Amygdala (tissue), 56 donors: ENCODE results near the gene TUBGCP6.

Experiments
- DNase-seq, 56 donors: peaks; one replicate each; lab custom pipeline; 2025; lab: John Stamatoyannopoulos, UW

TUBGCP6 gene

GRCh38 chr22:50244420-50245213 lies at the start of gene TUBGCP6:
Gene TUBGCP6 (minus strand): TSS chr22:50245023. CDS start chr22:50244459, 564 bp downstream.
- peak; percentile 53 to 98 (median 88) for DNase-seq

- no peak for DNase-seq
Measured at GRCh38 chr22:50294319-50294656, 49.5 kb upstream of the TUBGCP6 start.

DNA sequence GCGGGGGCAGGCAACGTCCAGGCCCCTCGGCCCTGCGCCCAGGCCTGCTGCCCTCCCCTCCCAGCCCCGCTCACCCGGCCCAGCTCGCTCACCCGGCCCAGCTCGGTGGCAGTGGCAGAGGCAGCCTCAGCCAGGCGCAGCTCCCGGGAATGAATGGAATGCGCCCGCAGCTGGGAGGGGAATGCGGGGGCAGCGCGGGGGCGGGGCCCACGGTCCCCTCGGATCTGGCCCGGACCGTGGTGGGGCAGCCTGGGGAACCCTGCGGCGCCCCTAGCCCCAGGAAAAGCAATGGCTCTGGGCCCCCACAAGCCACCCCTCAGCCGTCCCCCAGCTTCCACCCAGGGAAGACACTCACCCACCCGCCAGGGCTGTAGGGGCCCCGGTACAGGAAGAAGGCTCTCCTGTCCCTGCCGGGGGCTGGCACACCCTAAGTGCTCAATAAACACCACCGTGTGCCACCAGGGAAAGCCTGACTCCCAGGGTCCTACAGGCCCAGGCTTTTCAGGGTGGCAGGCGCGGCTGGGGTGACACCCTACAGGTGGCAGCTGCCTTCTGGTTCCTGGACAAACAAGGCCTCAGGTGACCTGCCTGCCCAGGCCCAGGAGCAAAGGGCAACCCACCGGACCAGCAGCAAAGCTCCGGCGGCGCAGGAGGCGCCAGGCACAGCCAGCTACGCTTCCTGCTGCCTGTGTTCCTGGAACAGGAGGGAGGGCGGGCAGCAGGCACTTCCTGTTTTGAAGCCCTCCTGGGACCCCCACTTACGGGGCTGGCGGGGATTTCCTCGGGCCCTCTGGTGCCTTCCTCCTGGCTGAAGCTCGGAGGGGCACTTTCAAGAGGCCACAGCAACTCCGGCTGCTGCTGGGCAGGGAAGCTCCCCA lies 48.9 kb upstream of the TUBGCP6 start:
- DNase-seq = peak in 12 of 56 donors; percentile 33 to 68 (median 53)

DNA sequence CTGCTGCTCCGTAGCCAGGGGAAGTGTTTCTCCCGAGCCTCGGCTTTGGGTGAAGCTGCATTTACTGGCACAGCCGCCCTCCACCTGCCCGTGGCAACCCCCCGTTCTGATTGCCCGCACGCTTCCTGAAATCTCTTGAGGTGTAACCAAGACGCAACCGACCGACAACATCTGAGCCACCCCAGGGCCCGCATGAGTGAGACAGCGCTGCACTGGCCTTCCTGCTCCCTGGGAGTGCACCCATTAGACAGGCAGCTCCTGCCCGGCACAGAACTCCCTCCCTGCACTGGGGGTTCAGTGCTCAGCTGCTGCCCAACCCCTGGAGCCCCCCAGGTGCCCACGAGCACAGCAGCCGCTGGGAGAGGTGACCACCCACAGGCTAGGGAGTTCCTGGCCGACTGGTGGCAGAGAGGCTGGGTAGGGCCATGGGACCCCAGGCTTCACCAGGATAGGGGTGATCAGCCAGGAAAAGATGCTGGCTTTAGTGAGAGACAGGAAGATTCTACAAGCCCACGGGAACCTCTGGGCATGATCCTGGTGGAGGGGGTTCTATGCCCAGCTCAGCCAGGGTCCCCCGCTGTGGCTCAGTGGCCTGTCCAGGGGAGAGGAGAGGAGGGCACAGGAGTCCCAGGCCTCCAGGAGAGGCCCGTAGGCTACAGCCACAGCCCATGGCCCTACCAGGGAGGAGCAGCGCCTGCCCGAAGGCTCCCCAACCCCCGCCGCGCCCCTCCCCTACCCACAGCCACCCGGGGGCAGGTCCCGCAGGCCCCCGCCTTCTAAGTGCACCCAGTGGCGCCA lies 48.0 kb upstream of the TUBGCP6 start:
- peak in 2 of 56 donors; percentile 32 to 40 for DNase-seq

GRCh38 chr22:50289942-50290630 lies 45.3 kb upstream of the TUBGCP6 start:
- no peak for DNase-seq

DNA sequence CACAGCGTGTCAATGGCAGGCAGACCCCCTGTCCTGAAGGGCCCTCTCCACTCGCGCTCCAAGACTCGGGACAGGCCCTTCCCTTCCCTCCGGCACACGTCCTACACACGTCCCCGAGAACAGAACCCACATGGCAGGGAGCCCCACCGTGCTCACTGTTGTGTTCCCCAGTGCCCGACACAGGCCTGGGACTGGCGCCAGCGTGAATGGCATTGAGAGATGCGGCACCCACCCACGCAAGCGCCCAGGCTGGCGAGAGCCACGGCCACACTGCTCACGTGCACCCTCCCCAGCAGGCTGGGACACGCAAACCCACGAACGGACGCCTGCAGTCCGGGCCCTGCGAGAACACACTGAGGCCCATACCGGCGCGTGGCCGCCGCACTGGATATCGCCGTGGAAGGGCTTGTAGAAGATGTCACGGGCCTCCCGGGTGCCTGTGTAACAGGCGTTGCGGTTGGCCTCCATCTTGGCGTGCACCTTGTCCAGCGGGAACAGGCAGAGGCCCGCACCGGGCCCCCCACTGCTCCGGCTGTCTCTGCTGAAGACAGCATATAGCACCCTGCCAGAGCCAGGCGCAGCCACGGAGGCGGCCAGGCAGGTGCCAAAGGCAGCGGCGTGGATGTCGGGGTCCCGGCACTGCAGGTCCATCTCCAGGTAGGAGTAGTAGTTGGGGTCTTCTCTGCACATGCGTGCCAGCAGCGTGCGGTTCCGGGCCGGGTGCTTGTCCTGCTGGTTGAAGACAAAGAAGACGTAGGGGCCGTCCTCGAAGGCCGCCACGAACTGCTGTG lies 44.5 kb upstream of the TUBGCP6 start:
- DNase-seq = no peak

- no peak for DNase-seq
Measured at GRCh38 chr22:50287731-50288130, 42.9 kb upstream of the TUBGCP6 start.

- DNase-seq = no peak
Measured at GRCh38 chr22:50286701-50287318, 42.0 kb upstream of the TUBGCP6 start.

DNA sequence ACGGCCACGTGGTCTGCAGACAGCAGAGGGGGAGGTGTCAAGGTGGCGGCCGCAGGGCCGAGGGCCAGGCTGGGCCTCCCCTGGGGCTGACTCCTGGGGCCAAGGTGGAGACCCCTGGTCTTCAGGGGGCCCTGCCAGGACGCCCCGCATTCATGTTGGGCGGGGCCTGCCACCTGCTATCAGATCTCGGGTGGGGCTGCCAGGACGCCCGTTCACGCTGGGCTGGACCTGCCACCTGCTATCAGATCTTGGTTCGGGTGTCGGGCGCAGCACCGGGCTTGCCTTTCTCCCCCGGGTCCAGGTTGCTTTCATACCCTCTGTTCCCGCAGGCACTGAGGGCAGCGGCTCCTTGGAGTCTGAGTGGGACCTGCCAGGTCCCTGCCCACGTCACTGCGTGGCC lies 41.5 kb upstream of the TUBGCP6 start:
- DNase-seq = no peak

- no peak for DNase-seq
Measured at GRCh38 chr22:50285568-50286229, 40.9 kb upstream of the TUBGCP6 start.

DNA sequence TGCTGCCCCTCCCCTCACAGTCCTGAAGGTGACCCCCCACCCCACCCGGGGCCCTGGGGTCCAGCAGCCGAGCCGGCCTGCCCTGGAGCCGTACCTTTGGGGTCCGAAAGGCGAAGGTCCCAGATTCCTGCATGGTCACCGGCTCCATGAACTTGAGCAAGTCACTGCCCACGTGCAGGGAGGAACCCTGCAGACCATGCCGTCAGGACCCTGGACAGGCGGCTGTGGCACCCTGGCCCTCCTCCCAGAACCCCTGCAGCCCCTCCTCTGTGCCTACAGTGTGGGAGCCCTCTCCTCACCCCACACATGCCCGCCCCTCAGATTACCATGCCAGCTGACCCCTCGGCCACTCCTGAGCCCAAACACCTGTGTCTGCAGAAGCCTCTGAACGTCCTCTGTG lies 39.7 kb upstream of the TUBGCP6 start:
- no peak for DNase-seq

DNA sequence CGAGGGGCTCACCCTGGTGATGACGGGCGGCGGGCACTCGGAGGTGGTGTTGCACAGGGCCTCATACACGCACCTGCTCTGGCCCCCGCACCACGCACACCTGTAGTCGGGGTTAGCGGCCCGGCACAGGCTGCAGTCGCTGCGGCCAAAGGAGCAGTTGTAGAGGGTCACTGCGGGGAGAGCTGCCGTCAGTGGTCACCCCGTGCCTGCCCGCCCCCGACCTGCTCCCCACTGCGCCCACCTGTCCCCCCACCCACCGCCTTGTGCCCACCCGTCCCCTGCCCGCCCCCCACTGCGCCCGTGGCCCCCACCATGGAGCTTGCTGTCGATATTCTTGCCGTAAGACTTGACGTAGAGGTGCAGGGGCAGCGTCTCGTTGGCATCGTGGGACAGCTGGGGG lies 39.0 kb upstream of the TUBGCP6 start:
- DNase-seq = no peak

DNA sequence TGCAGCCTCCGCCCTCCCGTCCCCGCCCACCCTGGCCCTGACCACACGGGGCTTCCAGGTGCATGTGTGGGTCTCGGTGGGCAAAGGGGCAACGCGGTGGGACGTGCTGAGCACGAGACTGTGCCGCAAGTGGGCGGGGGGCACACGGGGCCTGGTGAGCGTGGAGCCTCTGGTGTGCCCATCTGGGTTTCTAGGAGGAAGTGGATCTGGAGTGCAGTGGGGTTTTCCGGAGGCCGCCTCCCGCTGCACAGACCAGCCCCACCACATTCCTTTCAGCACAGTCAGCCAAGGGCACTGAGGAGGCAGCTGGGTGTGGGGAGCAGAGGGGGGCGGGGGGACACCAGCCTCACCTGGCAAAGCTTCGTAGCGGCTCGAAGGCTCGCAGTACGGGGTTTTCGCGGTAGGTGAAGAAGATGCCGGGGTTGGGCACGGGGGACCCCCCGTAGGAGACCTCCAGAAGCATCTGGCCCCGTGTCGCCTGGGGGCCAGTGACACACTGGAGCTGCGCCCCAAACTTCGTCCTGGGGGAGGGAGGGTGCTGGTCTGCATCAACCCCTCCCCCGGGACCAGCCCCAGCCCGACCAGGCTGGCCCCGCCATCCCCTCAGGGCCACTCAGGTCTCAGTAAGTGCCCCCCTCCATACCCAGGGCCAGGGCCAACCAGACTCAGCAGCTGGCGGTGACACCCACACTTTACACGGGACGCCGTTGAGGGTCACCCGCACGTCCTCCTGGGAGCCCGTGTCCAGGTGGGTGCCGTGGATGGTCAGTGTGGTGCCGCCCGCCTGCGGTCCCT lies 37.7 kb upstream of the TUBGCP6 start:
- no peak for DNase-seq

- no peak for DNase-seq
Measured at GRCh38 chr22:50281957-50282356, 37.1 kb upstream of the TUBGCP6 start.

DNA sequence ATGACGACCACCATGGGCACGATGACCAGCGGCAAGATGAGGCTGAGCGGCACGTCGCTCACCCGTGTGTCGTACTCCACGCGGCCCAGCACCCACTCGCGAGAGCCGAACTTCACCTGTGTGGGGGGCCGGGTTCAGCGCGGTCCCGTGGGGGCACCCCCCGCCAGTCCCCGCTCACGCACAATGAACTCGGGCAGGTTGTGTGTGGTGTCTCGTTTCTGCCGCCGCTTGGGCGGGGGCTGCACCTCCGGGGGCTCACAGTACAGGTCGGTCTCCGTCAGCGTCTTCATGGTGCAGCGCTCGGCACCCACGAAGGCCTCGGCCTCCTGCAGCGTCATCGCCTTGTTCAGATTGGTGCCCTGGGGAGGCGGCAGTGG lies 36.5 kb upstream of the TUBGCP6 start:
- DNase-seq = no peak

DNA sequence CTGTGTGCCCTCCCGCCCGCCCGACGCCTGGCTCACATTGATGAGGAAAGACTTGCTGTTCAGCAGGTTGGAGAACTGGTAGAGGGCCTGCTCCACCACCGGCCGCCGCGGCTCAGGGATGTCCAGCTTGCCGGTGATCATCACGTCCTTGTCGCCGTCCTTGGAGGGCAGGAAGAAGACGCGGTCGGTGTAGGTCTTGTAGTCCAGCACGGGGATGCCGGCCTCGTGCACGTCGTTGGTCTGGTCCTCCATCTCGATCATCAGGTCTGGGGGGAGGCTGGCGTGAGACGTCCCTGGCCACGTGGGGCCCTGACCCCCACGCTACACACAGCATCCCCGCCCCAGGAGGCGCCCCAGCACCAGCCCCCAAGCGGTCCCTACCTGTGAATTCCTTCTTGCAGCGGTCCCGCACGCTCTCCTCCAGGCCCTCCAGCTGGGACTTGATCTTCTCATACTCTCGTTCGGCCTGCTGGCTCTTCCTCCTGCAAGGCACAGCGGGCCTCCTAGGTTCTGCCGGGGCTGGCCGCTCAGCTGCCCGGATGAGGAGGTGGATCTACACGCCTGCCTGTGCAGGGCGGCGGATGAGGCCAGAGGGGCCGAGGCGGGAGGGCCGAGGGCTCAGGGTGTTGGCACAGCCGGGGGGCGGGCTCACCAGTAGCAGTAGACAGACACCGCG lies 36.0 kb upstream of the TUBGCP6 start:
- no peak for DNase-seq
